Stimulated activated naive CD4-positive, alpha-beta T cell treated with Interleukin-2 at 50 U/mL for 16 hours (primary cell): ENCODE results near the gene OLFML2B.

ENCODE experiments used
- DNase-seq: peaks from one replicate; lab custom pipeline; 2025; lab: John Stamatoyannopoulos, UW

OLFML2B gene

DNA sequence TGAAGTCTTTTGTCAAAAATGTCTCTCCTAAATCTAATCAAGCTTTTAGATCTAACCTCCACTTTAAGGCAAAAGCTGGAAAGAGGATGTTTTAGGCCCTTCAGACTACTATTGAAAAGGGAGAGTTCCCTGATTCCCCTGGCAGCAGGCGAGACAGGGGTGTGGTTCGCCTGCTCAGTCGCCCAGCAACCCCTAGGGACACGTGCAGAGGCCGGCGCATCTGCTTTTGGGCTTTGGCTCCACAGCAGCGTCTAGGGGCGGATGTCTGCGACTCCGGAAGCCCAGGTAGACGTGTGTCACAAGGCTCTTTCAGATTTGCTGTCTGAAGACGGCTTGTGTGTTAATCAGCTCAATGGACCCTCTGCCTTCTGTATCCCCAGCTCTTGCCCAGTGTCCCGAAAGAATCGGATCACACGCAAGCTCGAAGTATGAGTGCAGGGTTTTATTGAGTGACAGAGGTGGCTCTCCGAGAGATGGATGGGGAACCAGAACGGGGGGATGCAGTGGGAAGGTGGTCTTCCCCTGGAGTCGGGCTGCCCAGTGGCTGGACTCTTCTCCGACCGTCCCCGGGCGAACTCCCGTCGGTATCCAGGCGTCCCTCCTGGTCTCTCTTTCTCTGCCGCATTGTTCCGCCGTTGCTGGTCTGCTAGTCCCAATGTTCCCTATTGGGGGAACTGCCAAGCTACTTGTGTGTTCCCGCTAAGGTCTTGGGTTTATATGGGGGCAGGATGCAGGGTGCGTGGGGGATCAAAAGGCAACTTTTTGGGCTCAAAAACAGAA is 45.5 kb downstream of the OLFML2B start:
- no peak for DNase-seq

GRCh38 chr1:161973924-161974845 is 49.5 kb downstream of the OLFML2B start:
- DNase-seq: no peak

GRCh38 chr1:161972828-161973227 is 50.8 kb downstream of the OLFML2B start:
- DNase-seq: no peak

DNA sequence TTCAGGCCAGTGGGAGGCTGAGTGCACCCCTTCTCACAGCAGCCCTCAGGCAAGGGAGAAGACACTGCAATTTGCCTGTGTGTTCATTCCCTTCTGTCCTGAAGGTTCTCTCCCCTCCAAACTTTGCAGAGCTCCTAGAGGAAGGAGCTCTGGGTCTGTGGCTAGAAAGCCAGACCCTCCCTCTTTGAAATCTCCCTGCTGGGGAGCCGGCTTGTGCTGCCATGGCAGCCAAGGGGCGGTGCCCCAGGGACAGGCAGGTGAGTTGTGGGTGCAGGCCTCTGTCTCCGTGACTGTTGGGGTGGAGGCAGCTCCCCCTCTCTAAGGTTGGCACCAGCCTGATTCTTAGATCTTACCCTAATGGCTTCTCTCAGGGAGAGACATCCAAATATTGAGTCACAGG is 53.0 kb downstream of the OLFML2B start:
- DNase-seq: no peak

DNA sequence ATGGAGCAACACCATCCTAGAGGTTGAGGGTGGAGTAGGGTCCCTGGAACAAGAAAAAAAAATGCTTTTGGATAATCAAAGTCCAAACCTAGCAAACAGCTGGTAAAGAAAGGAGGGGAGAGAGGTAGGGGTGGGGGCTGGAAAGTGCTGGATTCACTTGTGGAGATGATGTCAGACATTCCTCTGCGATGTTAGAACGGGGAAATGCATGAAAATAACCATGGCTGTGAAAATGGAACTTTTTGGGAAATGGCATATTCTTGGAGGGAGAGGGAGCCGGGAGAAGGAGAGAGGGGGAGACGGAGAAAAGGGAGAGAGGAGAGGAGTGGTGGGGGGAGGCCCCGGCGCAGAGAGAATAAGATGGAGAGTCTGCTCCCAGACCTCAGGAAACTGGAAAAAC is 53.6 kb downstream of the OLFML2B start:
- no peak for DNase-seq

DNA sequence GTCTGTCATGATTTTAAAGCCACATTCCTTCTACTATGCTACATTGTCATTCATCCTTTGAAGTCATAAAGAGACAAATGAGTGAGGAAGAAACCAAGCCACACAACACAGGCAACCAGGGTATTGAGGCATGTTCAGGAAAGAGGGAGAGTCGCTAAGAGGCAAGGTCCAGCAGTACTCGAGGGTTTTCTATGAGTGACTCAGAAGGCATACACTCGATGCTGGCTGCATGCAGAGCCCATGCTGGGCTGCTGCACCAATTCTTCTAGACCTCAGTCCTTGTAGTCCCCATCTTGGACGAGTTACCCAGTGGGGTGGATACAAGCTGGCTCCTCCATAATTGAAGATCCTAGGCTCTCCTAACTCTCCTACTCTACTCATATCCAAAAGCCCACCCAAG is 57.6 kb downstream of the OLFML2B start:
- DNase-seq: no peak

GRCh38 chr1:161962091-161962887 is 61.4 kb downstream of the OLFML2B start:
- peak; percentile 20 for DNase-seq

DNA sequence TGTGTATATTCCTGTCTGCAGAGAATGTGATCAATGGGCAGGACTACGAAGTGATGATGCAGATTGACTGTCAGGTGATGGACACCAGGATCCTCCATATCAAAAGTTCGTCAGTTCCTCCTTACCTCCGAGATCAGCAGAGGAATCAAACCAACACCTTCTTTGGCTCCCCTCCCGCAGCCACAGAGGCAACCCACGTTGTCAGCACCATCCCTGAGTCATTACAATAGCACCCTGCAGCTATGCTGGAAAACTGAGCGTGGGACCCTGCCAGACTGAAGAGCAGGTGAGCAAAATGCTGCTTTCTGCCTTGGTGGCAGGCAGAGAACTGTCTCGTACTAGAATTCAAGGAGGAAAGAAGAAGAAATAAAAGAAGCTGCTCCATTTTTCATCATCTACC is 65.2 kb downstream of the OLFML2B start:
- DNase-seq: no peak

GRCh38 chr1:161956930-161957329 is 66.7 kb downstream of the OLFML2B start:
- DNase-seq: no peak

GRCh38 chr1:161956097-161956496 is 67.6 kb downstream of the OLFML2B start:
- DNase-seq: no peak

DNA sequence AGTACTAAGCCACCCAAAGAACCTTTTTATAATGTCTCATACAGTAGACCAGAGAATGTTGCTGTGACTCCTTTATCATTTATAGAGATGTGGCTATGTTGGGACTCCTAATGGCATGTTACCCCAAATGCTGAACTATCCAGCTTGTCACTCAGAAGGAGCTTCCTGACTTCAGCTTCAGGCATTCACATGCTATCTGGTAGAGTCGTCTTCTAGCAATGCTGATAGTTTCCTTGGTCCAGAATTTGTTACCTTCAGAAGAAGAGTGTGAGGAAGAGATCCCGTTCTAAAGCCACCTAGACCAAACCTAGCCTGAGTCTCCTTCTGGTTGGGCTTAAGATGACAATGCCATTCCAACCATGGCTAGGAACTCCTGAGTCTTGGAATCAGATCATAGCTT is 68.1 kb downstream of the OLFML2B start:
- DNase-seq: no peak

GRCh38 chr1:161954466-161954865 is 69.2 kb downstream of the OLFML2B start:
- DNase-seq: no peak

GRCh38 chr1:161954050-161954449 is 69.6 kb downstream of the OLFML2B start:
- DNase-seq: no peak

DNA sequence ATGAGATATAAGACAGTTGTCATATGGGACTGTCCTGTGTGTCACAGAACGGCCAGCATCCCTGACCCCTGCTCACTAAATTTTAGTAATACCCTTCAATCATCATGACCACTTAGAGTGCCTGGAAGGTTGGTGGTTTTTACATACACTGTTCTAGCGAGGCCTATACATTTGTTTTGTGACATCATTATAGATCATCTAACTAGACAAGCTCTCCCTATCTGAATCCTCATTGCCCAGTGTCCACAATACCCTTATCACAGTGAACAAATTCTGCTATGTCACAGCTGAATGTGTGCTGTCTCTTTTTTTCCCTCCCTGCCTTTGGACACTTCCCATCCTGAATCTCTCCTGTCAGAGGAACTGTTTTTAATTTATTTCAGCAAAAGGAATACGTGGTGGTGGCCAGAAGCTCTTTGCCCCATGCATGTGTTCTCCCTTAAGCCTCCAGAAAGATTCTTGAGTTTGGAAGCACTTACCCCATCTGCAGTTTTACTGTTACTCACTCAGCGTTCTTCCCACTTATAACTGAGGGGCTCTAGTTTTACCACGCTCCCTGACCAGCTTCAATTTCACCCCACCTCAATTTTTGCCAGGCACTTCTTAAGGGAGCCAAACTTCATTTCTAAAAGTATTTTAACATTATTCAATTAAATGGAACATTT is 70.3 kb downstream of the OLFML2B start:
- DNase-seq: no peak

- DNase-seq: no peak
Observed at GRCh38 chr1:161952607-161953172, 71.0 kb downstream of the OLFML2B start.

GRCh38 chr1:161951646-161952045 is 72.0 kb downstream of the OLFML2B start:
- no peak for DNase-seq

DNA sequence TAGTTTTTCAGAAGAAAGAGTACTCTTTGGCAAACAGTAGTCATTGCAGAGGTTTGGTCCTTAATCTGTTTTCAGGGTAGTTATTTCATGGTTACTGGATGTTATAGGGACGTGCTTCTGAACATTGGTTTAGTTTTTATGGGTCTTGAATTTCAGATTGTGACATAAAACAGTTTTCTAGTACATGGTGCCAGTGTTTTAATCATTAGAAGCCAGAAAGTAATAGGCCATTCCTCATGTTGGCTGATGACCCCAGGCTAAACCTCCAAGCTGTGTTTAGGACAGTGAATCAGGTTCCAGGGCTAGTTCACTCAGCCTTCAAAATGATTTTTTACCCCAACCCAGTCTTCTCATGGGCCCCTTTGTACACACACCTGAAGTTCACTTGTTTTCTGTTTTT is 73.3 kb downstream of the OLFML2B start:
- no peak for DNase-seq

DNA sequence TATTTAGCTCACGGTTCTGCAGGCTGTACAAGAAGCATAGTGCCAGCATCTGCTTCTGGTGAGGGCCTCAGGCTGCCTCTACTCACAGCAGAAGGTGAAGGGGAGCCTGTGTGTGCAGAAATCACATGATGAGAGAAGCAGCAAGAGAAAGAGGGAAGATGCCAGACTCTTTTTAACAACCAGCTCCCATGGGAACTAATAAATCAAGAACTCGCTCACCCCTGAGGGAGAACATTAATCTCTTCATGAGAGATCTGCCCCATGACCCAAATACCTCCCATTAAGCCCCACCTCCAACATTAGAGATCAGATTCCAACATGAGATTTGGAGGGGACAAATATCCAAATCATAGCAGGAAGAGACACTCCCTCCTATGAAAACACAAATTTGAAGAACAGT is 74.1 kb downstream of the OLFML2B start:
- no peak for DNase-seq

DNA sequence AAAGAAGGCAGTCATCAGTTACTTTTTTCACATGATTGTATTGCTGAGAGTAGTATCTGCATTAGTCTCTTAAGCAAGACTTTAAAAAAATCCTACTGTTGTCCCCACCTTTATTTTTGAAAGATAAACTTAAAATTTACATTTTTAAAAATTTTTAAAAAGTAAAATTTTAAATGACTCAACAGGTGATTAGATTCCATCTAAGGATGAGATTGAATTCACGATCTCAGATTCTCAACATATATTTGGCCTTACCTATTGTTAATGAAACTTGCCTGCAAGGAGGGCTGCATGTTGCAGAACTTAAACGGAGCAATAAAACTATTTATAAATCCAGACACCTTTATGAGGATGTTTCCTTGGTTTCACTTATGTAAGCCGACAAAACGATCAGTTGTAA is 75.2 kb downstream of the OLFML2B start:
- no peak for DNase-seq

DNA sequence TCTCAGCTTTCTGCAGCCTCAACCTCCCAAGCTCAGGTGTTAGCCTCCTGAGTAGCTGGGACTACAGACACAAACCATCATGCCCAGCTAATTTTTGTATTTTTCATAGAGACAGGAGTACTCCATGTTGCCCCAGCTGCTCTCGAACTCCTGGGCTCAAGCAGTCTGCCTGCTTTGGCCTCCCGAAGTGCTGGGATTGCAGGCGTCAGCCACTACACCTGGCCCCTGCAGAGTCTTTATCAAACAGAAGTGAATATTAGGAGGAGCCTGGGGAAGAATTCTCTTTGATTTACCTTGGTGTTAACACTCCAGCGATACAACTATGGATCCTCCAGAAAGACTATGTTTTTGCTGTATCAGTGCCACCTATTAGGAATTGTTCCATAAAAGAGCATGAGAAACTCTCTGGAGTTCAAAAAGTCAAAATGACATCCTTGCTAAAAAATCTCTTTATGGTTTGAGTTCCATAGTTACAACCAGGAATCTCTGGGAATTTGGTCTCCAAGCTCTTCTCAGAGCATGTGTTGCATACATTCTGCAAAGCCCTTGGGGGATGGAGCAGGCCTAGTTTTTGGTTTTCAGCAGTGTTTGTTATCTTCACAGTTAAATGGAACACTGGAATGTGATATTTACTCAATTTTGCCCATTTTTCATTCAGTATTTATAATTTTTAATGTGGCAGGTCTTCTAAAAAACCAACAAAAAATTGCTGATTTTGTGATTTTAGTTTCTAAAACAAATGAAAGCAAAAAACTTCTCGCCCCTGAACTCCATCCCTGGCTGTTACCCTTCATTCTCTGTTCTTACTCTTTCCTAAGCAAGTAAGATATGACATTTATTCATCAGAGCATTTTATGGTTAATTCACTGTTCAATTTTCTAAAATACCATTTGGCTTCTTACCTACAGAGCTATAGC is 77.3 kb downstream of the OLFML2B start:
- no peak for DNase-seq
